ENCODE measurements around the gene OXCT2. TPM values are rescaled to one million over a fixed set of nuclear protein-coding genes. Genes with fewer than 3 reads are reported as not detected.

The OXCT2 gene
- total and polyA plus RNA-seq, 2 experiments from 2014 or later = 0.25 to 1.8 TPM

- TF ChIP-seq, protein P1, sequence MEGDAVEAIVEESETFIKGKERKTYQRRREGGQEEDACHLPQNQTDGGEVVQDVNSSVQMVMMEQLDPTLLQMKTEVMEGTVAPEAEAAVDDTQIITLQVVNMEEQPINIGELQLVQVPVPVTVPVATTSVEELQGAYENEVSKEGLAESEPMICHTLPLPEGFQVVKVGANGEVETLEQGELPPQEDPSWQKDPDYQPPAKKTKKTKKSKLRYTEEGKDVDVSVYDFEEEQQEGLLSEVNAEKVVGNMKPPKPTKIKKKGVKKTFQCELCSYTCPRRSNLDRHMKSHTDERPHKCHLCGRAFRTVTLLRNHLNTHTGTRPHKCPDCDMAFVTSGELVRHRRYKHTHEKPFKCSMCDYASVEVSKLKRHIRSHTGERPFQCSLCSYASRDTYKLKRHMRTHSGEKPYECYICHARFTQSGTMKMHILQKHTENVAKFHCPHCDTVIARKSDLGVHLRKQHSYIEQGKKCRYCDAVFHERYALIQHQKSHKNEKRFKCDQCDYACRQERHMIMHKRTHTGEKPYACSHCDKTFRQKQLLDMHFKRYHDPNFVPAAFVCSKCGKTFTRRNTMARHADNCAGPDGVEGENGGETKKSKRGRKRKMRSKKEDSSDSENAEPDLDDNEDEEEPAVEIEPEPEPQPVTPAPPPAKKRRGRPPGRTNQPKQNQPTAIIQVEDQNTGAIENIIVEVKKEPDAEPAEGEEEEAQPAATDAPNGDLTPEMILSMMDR (IDR thresholded peaks at IDR 0.05; ENCODE audit: poor library complexity) = no peak
- no peak for TF ChIP-seq EZH2 (IDR thresholded peaks at IDR 0.05; ENCODE audit: borderline replicate concordance)
- no peak for TF ChIP-seq EZH2phosphoT487 (IDR thresholded peaks at IDR 0.05; ENCODE audit: low read depth, severe bottlenecking, unreplicated experiment)
- Histone ChIP-seq H3K27me3 (no peaks in the 10 kb centered on the region), H3K79me2 (no peaks in the 10 kb centered on the region), H4K20me1 (ENCODE audit: insufficient read depth, poor library complexity, severe bottlenecking) (no peaks in the 10 kb centered on the region), H3K4me3 (no peak overlapping the region), H3K4me1 (ENCODE audit: insufficient read depth) (no peaks in the 10 kb centered on the region), H3K4me2 (no peak overlapping the region), H3K9me2 (replicated peaks; ENCODE audit: insufficient read depth) (no peaks in the 10 kb centered on the region), H3K9me3 (ENCODE audit: low read depth) (no peaks in the 10 kb centered on the region), H3K27ac (no peak overlapping the region), H2AFZ (no peak overlapping the region), H3K36me3 (replicated peaks; ENCODE audit: insufficient read depth, low read depth) (no peaks in the 10 kb centered on the region)
- 94% methylated on average over 5 of the region's 5 CpGs for WGBS (ENCODE audit: low lambda C conversion rate, missing lambda C conversion rate)
- DNase-seq (ENCODE audit: low spot score) = no peak
These were observed 13.6 kb downstream of the OXCT2 start for GRCh38 chr1:39757501-39757900.

GRCh38 chr1:39755965-39756659, 15.0 kb downstream of the OXCT2 start:
- TF ChIP-seq EZH2phosphoT487 (IDR thresholded peaks at IDR 0.05; ENCODE audit: low read depth, severe bottlenecking, unreplicated experiment) (no peak), EZH2 (IDR thresholded peaks at IDR 0.05; ENCODE audit: borderline replicate concordance) (no peak)
- TF ChIP-seq, protein P1 (IDR thresholded peaks at IDR 0.05; ENCODE audit: poor library complexity) = no peak
- 94% methylated on average over 9 of the region's 9 CpGs for WGBS (ENCODE audit: low lambda C conversion rate, missing lambda C conversion rate)

DNA sequence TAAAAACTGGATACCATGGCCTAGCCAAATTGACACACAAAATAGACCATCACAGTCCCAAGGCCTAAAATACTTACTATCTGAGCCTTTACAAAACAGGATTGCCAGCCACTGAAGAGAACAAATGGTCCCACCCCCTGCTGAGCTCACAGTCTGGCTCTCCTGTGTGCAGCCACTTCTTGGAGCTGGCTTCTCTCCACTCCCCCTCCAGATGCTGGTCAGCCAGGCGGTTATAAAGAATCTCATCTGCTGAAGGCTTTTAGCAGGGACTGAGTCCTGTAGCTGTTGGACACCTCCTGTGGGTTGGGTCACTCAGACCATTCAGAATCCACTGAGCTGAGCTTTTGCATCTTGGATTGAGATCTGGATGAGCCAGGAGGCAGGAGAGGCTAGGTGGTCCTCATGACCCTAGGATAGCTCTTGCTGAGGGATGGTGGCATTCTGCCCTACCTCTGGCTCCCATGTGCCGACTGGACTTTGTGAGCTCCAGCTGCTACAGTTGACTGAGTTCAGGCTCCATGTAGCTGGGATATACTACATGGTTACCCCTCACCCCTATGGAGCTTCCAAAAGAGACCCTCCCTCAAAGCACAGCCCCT, 16.1 kb downstream of the OXCT2 start:
- no peaks in the 10 kb centered on the region for H3K9me3 ChIP-seq (ENCODE audit: low read depth)
- no peak overlapping the region for H3K4me3 ChIP-seq
- 68% methylated on average over 2 of the region's 2 CpGs for WGBS (ENCODE audit: low lambda C conversion rate, missing lambda C conversion rate)
- no peak for TF ChIP-seq EZH2 (IDR thresholded peaks at IDR 0.05; ENCODE audit: borderline replicate concordance)
- TF ChIP-seq EZH2phosphoT487 (IDR thresholded peaks at IDR 0.05; ENCODE audit: low read depth, severe bottlenecking, unreplicated experiment) = no peak
- TF ChIP-seq, protein P1 (IDR thresholded peaks at IDR 0.05; ENCODE audit: poor library complexity) = no peak
- H3K79me2 ChIP-seq = no peaks in the 10 kb centered on the region
- no peak for DNase-seq (ENCODE audit: low spot score)
- no peaks in the 10 kb centered on the region for H4K20me1 ChIP-seq (ENCODE audit: insufficient read depth, poor library complexity, severe bottlenecking)
- H3K27me3 ChIP-seq = no peaks in the 10 kb centered on the region
- no peaks in the 10 kb centered on the region for H3K9me2 ChIP-seq (replicated peaks; ENCODE audit: insufficient read depth)
- no peak overlapping the region for H3K4me2 ChIP-seq
- no peaks in the 10 kb centered on the region for H3K4me1 ChIP-seq (ENCODE audit: insufficient read depth)
- H3K27ac ChIP-seq = no peak overlapping the region
- no peak overlapping the region for H2AFZ ChIP-seq
- no peaks in the 10 kb centered on the region for H3K36me3 ChIP-seq (replicated peaks; ENCODE audit: insufficient read depth, low read depth)

More at GRCh38 chr1:39755965-39756659, 15.0 kb downstream of the OXCT2 start:
- Histone ChIP-seq H3K9me3 (ENCODE audit: low read depth) (no peaks in the 10 kb centered on the region), H3K4me3 (no peak overlapping the region), H3K4me2 (no peak overlapping the region), H4K20me1 (ENCODE audit: insufficient read depth, poor library complexity, severe bottlenecking) (no peaks in the 10 kb centered on the region), H3K36me3 (replicated peaks; ENCODE audit: insufficient read depth, low read depth) (no peaks in the 10 kb centered on the region), H2AFZ (no peak overlapping the region), H3K9me2 (replicated peaks; ENCODE audit: insufficient read depth) (no peaks in the 10 kb centered on the region), H3K79me2 (no peaks in the 10 kb centered on the region), H3K27me3 (no peaks in the 10 kb centered on the region), H3K4me1 (ENCODE audit: insufficient read depth) (no peaks in the 10 kb centered on the region), H3K27ac (no peak overlapping the region)
- no peak for DNase-seq (ENCODE audit: low spot score)
